Stimulated activated naive CD4-positive, alpha-beta T cell treated with Interleukin-2 at 50 U/mL for 16 hours (primary cell): ENCODE results near the gene BNIP3.
"Not testable (repeated sequence)": the region's sequence is repeated elsewhere in the genome, so short reads cannot be mapped to it uniquely, and the experiment has no call there.

ENCODE experiments used
- DNase-seq: peaks from one replicate; lab custom pipeline; 2025; lab: John Stamatoyannopoulos, UW

BNIP3 gene

GRCh38 chr10:131977323-131978096, 4.2 kb downstream of the BNIP3 start:
- DNase-seq, result no peak

DNA sequence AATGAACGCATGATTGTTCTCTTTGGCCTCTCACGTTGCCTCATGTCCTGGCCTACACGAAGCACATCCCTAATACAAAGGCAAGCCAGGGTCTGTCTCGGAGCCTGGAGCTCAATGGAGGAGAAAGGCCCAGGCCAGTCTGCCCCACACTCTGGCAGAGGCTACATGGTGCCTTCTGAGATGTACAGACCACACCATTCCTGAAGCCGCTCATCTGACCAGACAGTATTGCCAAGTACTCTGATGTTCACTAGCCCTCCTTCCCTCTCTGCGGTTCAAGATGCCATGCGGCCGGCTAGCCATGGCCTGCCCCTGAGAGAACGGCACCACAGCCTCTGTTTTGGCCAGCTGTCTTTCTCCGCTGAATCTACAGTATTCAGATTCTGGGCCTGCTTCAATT, 5.9 kb downstream of the BNIP3 start:
- no peak for DNase-seq

DNA sequence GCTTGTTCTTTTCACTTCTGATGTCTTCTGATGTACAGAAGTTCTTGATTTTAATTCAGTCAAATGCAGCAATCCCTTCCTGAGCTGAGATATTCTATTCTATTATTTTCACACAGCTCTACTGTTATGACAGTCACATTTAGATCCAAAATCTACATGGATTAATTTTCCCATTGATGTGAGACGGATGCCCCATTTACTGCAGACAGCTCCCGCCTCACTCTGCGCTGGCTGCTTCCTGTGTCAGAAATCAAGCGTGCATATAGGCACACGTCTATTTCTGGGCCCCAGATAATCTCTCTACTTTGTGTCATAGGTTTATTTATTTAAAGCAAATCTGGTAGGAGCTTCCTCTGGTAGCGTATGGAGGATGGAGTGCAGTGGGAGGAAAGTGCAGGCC, 6.7 kb downstream of the BNIP3 start:
- no peak for DNase-seq

DNA sequence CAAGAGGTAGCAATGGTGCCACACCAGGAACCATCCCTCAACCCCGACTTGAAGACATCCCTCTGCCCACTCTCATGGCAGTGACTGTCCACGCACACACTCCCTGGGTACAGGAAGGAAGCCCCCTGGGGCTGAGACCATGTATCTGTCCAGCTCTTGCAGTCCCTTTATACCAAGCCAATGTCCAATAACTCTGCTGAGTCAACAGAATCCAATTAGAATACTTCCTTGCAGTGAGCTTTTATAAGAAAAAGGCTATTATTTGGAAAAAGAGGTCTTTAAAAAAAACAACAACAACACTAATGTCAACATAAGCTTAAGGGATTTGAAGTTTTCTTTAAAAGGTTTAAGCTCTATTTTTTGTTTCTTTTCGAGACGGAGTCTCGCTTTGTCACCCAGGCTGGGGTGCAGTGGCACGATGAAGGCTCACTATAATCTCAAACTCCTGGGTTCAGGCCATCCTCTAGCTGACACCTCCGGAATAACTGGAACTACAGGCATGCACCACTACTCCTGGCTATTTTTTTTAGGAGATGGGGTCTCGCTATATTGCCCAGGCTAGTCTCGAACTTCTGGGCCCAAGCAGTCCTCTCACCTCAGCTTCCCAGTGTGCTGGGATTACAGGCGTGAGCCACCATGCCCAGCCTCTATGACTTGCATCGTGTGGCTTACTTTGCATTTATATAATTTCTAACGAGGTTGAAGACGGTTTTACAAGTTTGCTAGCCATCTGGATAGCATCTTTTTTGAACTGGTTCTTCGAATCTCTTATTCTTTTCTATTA, 7.5 kb downstream of the BNIP3 start:
- DNase-seq, result no peak

GRCh38 chr10:131973160-131973951, 8.4 kb downstream of the BNIP3 start:
- DNase-seq, result no peak

GRCh38 chr10:131972474-131973071, 9.2 kb downstream of the BNIP3 start:
- peak; percentile 35 for DNase-seq

DNA sequence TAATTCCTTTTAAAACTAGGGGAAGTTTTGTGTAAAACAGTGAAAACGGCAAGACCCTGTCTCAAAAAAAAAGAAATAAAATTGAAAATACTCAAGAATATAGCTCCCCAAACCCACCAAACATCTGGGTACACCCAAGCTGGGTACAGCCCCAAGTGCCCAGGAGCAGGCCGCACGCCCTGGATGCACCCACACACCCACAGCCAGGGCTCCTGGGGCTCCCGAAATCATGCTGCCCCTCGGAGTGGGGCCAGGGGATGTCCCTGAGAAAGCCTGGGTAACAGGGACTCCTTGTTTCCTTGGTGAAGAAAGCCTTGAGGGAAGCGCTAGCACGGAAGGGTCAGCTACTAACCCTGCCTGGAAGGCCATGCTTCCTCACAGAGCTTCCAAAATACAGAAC, 10.1 kb downstream of the BNIP3 start:
- no peak for DNase-seq

DNA sequence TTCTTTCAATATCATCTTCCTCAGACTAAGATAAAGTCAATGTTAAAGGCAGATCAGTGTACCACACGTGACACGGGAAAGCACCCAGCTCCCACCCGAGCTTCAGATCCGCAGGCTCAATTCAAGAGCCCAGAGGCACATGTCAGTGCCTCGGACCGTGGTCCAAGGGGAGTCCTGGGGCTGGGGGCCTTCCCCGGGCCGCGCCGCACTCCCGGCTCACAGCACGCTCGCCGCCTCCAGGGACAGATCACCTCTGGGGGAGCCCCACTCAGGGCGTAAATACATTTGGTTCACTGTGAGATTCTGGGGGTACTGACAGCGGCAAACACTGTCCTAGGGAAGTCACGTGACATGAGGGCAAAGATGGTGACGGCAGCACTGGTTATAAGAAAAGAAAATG, 10.8 kb downstream of the BNIP3 start:
- no peak for DNase-seq

GRCh38 chr10:131968949-131969348, 12.8 kb downstream of the BNIP3 start:
- no peak for DNase-seq

- no peak for DNase-seq
These were observed 17.4 kb downstream of the BNIP3 start for GRCh38 chr10:131964298-131964697.

GRCh38 chr10:131963811-131964210, 17.9 kb downstream of the BNIP3 start:
- DNase-seq, result no peak

DNA sequence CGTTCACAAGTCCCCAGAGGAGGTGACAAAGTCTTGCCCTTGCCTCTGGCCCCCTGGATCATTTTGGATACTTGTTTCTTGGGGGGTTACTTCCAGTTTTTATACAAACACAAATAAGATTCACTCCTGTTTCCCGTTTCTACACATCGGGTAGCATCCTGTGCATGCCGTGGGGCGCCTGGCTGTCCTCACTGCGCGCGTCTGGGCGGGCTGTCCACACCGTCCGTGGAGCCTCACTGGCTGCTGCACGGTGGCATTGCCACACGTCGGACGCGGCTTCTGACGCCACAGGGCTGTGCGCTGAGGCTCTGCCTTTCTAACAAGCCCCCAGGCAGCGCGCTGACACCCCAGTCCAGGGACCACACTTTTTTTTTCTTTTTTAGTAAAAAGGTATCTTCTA, 18.4 kb downstream of the BNIP3 start:
- no peak for DNase-seq

DNA sequence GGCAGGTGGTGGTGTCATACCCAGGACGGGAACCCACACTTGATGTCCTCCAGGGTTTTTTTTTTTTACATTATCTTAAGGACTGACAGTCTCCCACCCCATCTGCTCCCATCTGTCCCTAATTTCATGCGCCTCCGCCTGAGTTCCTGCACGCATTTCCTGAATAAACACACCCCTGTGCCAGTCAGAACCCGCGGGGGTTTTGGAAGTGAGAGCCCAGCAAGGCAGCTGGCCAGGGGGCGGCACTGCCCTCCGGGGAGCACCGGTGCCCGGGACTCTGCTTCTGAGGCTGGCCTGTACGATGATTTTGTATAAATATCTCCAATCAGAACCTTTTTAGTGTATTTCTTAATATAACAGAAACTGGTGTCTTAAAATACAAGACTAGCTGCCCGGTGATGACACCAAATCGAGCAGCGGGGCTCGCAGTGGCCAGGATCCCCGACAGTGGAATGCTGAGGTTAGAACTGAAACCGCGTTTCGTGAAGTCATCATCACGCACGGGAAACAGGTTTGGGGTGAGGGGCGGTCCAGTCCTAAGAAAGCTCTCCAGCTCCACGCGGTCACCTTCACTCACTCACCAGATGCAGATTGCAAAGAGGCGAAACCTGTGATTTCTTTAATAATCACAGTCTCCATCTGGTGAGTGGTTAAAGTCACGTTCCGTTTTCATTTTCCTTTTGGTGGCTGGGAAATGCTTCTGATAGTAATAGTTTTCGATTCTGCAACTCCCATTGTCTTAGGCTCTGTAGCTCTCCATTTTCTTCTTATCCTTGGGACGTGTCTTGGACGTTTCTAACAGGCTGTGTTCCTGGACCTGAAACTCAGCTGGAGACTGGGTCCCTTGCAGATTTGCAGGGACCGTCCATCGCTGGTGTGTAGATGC, 19.7 kb downstream of the BNIP3 start:
- no peak for DNase-seq

DNA sequence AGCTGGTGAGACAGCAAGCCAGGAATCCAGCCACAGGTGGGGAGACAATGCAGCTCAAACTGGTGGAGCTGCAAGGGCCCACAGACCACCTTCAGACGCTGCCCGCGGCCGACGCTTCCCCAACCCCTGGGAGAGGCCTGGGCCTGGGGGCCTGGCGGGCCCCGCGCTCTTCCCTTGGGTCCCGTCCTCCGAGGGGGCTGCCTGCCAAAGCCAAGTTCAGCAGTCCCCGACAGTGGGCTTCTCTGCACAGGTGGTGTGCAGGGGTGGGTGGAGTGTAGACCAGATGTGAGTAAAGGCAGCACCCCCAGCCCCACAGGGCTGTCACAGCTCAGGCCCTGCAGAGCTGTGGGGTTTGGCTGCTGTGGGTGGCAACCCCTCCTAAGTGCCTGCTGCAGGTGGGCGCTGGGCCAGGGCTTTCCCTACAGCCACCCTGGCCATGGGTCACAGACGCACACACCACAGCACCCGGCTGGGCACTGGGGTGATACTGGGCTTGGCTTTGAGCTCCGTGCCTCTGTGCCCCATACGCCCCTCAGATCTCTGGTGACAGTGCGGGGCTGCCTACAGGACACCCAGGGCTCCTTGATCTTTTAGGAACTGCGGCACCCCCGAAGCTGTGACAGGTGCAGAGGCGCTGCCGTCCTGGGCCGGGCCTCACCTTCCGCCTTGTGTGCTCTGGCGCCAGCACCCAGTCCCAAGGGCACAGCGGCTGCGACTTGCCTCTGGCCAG, 20.5 kb downstream of the BNIP3 start:
- DNase-seq, result no peak

DNA sequence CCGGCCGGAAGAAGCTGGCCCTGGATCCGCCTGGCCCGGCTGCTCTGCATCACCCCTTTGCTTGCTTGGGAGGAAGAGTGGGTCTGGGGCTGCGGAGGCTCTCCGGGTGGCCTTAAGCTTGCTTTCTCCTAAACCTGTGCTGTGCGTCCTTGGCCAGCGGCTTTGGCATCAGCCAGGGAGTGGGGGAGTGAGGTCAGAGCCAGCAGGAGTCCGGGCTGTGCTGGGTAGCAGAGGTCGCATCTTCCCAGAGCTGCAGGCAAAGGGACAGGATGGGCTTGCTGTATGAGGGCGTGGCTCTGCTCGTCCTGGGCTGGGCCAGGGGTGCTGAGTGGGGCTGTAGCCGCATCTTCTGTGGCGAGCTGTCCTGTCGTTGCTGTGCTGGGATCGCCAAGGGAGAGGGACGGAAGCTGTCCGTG, 21.1 kb downstream of the BNIP3 start:
- no peak for DNase-seq

GRCh38 chr10:131959841-131960240, 21.9 kb downstream of the BNIP3 start:
- DNase-seq, result no peak

GRCh38 chr10:131955591-131956340, 26.0 kb downstream of the BNIP3 start:
- DNase-seq, result no peak

DNA sequence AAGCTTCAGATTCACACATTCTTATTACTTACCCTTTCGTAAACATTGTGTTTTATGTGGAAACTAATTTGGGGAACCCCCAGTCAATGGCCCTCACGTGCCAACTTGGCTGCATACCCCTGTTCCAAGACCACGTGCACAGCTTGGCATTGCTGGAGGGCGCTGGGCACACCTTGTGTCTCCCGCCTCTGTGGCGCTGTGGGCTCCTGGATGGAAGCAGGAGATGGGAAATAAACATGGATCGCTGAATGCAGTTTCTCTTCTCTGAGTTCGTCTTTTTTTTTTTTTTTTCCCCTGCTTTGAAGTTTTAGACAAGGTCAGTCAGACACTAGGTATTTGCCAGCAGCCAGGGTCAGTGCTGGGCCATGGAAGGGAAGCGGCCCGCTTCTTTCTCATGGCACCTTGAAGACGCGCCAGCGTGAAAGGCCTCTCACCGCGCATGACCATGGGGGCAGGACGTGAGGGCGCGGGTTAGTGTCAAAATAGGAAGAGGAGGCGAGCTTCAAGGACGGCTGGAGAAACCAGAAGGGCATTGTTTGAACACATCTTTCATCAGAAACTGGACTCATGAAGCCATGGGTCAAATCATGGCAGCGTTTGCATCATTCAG, 27.3 kb downstream of the BNIP3 start:
- DNase-seq, result no peak

DNA sequence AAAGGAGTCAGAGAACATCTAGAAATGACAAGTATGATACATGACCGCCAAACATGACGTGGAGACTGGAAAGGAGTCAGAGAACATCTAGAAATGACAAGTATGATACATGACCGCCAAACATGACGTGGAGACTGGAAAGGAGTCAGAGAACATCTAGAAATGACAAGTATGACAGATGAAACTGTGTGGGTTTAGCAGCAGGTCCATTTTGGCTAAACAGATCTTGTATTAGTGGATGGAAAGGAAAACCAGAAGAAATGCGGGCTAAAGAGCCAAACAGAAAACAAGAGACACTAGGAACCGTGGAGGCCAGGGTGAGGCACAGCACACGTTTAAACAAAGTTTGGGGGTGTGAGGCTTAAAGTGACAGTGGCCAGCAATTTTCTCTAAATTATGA, 31.8 kb downstream of the BNIP3 start:
- not testable (repeated sequence) for DNase-seq
